HepG2 (cell line): ENCODE data around the gene RARA. TPM values are rescaled to one million over a fixed set of nuclear protein-coding genes. Genes with fewer than 3 reads are reported as not detected.

Experiments used
- AKAP8 ChIP-seq: sonication (generic); formaldehyde crosslinking; IDR thresholded peaks from 2 replicates; pipeline ENCODE4 v1.5.1; 2020; ENCODE audit warnings: mild to moderate bottlenecking, missing genetic modification reagents
- ARNT2 ChIP-seq: sonication (generic); formaldehyde crosslinking; IDR thresholded peaks from 2 replicates; pipeline ENCODE4 v1.8.0; 2022; ENCODE audit warnings: mild to moderate bottlenecking, low read depth, missing genetic modification reagents, moderate library complexity
- ETV6 ChIP-seq: sonication (generic); formaldehyde crosslinking; conservative IDR thresholded peaks from 2 replicates; pipeline ENCODE4 v1.4.0; 2020; ENCODE audit warnings: missing genetic modification reagents
- HNF1A ChIP-seq, 2 experiments: sonication (generic) in 1 of 2; formaldehyde crosslinking in 1 of 2; IDR thresholded peaks; 2 replicates each; pipeline versions ENCODE4 v1.4.0 to v1.6.1; 2016 to 2020; ENCODE audit warnings: borderline replicate concordance in 1 of 2, low read depth in 1 of 2, mild to moderate bottlenecking in 1 of 2, missing genetic modification reagents in 1 of 2
- NR2F2 ChIP-seq: IDR thresholded peaks from 2 replicates; pipeline ENCODE4 v1.6.1; 2012; ENCODE audit warnings: low read depth, inconsistent platforms, borderline replicate concordance
- PHF21A ChIP-seq: sonication (generic); formaldehyde crosslinking; IDR thresholded peaks from 2 replicates; pipeline ENCODE4 v1.5.0; 2020; ENCODE audit warnings: mild to moderate bottlenecking, missing genetic modification reagents
- PLRG1 ChIP-seq: fragments of 450-650 bp; conservative IDR thresholded peaks from 2 replicates; pipeline ENCODE4 v1.6.1; 2016
- RARA ChIP-seq: IDR thresholded peaks from 2 replicates; pipeline ENCODE4 v1.6.1; 2016; ENCODE audit warnings: missing genetic modification reagents, missing compliant biosample characterization
- SMAD1 ChIP-seq: sonication (generic); formaldehyde crosslinking; IDR thresholded peaks from 2 replicates; pipeline ENCODE4 v1.4.0; 2020; ENCODE audit warnings: missing genetic modification reagents, low read depth, mild to moderate bottlenecking, borderline replicate concordance
- SNAPC5 ChIP-seq: sonication (generic); formaldehyde crosslinking; IDR thresholded peaks from 2 replicates; pipeline ENCODE4 v1.8.1; 2023; ENCODE audit warnings: mild to moderate bottlenecking, missing genetic modification reagents, borderline replicate concordance
- SNRNP70 ChIP-seq: fragments of 200-400 bp; formaldehyde crosslinking; IDR thresholded peaks from 2 replicates; pipeline ENCODE4 v1.6.1; 2017; ENCODE audit warnings: mild to moderate bottlenecking, low read depth, low read length, moderate library complexity
- STAT6 ChIP-seq: sonication (generic); formaldehyde crosslinking; IDR thresholded peaks from 2 replicates; pipeline ENCODE4 v1.4.0; 2020; ENCODE audit warnings: missing genetic modification reagents, mild to moderate bottlenecking, borderline replicate concordance
- ZNF24 ChIP-seq: fragments of 450-650 bp; IDR thresholded peaks from 2 replicates; pipeline ENCODE4 v1.6.1; 2017; ENCODE audit warnings: antibody characterized with exemption, mild to moderate bottlenecking
- ZNF329 ChIP-seq: sonication (generic); formaldehyde crosslinking; IDR thresholded peaks from 2 replicates; pipeline ENCODE4 v1.9.0; 2021; ENCODE audit warnings: low read depth, mild to moderate bottlenecking, missing genetic modification reagents
- ZNF574 ChIP-seq: sonication (generic); formaldehyde crosslinking; IDR thresholded peaks from 2 replicates; pipeline ENCODE4 v1.4.0; 2020; ENCODE audit warnings: missing genetic modification reagents
- ZNF597 ChIP-seq: sonication (generic); formaldehyde crosslinking; IDR thresholded peaks from 2 replicates; pipeline ENCODE4 v1.5.0; 2020; ENCODE audit warnings: missing genetic modification reagents
- ZNF740 ChIP-seq: sonication (generic); formaldehyde crosslinking; IDR thresholded peaks from 2 replicates; pipeline ENCODE4 v1.4.0; 2020; ENCODE audit warnings: missing genetic modification reagents
- polyA plus RNA-seq, 8 experiments: library from polyadenylated mRNA; depleted of rRNA in 3 of 8; stranded (reverse) in 7 of 8; unstranded in 1 of 8; fragments of >200 nt; fragmentation: Illumina TruSeq in 4 of 8; extraction: Trizol in 4 of 8; gene quantifications; 2 replicates each; pipeline versions ENCODE4 v1.2.1 to v1.2.3, GENCODE V29; 2011 to 2016; ENCODE audit warnings: low read depth in 4 of 8, missing spikeins in 1 of 8, mixed read lengths in 1 of 8; ENCODE audit not compliant: insufficient read depth in 1 of 8
- total RNA-seq, 5 experiments: library from RNA; depleted of rRNA; stranded (reverse); fragments of >200 nt; fragmentation: Illumina TruSeq; extraction: Trizol; gene quantifications; 2 replicates each; pipeline ENCODE4 v1.2.3, GENCODE V29; 2016; ENCODE audit warnings: low read depth in 1 of 5

The RARA gene
- total and polyA plus RNA-seq, 2 of the 13 experiments (the other 11 are each of a cell fraction or from before 2014, with no cell fraction given), result 6.4 to 8.6 TPM

- TF ChIP-seq HNF1A (IDR thresholded peaks at IDR 0.05; ENCODE audit: low read depth) (0 out of 2 replicates have a peak, but pooled peaks have one; percentile 50), HNF1A (CRISPR knock-in tag; IDR thresholded peaks at IDR 0.05; ENCODE audit: borderline replicate concordance) (no peak; the same call in 1 of the 2 replicates), ARNT2 (CRISPR knock-in tag) (peak; percentile 79), ZNF574 (CRISPR knock-in tag) (peak; percentile 83), SMAD1 (CRISPR knock-in tag) (no peak), ZNF329 (peak; percentile 75; the same call in 1 of the 2 replicates), ETV6 (CRISPR knock-in tag) (0 out of 2 replicates have a peak, but pooled peaks have one; percentile 43), STAT6 (CRISPR knock-in tag) (no peak), SNRNP70 (no peak), SNAPC5 (CRISPR knock-in tag) (peak; percentile 57; the same call in 1 of the 2 replicates), PLRG1 (no peak), PHF21A (peak; percentile 86), ZNF597 (no peak), AKAP8 (CRISPR knock-in tag) (no peak), ZNF740 (CRISPR knock-in tag) (peak; percentile 55; the same call in 1 of the 2 replicates), NR2F2 (peak; percentile 74; the same call in 1 of the 2 replicates), ZNF24 (no peak), RARA (CRISPR knock-in tag) (peak; percentile 93)
These were observed 43.9 kb downstream of the RARA start (continued) for GRCh38 chr17:40352779-40353394.
